NCI-H524 (cell line): ENCODE measurements around the gene ZNF10.

Experiments used
- DNase-seq, 2 experiments: peaks; one replicate each; lab custom pipeline; 2025; lab: John Stamatoyannopoulos, UW

Gene ZNF10

GRCh38 chr12:133201888-133202287, 71.5 kb downstream of the ZNF10 start:
- DNase-seq = no peak

DNA sequence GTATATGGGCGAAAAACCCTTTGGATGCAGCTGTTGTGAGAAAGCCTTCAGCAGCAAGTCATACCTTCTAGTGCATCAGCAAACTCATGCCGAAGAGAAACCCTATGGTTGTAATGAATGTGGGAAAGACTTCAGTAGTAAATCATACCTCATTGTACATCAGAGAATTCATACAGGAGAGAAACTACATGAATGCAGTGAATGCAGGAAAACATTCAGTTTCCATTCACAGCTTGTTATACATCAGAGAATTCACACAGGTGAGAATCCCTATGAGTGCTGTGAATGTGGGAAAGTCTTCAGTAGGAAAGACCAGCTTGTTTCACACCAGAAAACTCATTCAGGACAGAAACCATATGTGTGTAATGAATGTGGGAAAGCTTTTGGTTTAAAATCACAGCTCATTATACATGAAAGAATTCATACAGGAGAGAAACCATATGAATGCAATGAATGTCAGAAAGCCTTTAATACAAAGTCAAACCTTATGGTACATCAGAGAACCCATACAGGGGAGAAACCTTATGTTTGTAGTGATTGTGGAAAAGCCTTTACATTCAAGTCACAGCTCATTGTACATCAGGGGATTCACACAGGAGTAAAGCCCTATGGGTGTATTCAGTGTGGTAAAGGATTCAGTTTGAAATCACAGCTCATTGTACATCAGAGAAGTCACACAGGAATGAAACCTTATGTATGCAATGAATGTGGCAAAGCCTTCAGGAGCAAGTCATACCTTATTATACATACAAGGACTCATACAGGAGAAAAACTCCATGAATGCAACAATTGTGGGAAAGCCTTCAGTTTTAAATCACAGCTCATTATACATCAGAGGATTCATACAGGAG, 72.3 kb downstream of the ZNF10 start:
- no peak for DNase-seq

- DNase-seq = no peak
Observed at GRCh38 chr12:133203344-133204263, 73.2 kb downstream of the ZNF10 start.

DNA sequence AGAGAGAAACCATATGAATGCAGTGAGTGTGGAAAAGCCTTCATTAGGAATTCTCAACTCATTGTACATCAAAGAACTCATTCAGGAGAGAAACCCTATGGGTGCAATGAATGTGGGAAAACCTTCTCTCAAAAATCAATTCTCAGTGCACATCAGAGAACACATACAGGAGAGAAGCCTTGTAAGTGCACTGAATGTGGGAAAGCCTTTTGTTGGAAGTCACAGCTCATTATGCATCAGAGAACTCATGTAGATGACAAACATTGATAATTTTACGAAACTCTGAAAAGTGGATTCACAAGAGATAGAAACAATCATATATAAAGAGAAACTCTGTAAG, 73.8 kb downstream of the ZNF10 start:
- DNase-seq = no peak

DNA sequence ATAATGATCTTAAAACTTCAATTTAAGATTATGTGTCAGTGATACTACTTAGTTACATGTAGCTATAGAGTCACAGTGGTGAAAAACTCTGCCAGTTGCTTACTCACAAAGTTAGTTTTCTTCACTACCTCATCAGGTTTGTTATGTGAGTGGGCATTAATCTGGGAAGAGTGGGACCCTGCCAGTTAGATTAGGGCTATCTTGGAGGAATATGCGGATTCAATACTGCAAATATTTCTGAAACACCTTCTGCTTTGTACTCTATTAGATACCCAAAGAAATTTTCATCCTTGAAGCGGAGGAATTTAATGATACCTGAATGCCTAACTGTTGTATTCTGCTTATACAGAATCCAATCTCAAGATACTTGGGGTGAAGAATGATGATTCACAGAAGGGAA, 76.0 kb downstream of the ZNF10 start:
- no peak for DNase-seq
